Prostate gland (tissue), 2 donors: ENCODE measurements around the gene IMMP2L.

Experiments
- CTCF ChIP-seq, 4 experiments: fragments of 200-600 bp in 2 of 4; fragments of 450-650 bp in 2 of 4; sonication (generic) in 2 of 4; IDR thresholded peaks; 1 replicate in 3 of 4; 2 replicates in 1 of 4; pipeline ENCODE4 v1.5.1; 2016 to 2019; ENCODE audit warnings: antibody characterized with exemption in 4 of 4, mild to moderate bottlenecking in 2 of 4, moderate library complexity in 2 of 4
- POLR2A ChIP-seq: fragments of 450-650 bp; IDR thresholded peaks from one replicate; pipeline ENCODE4 v1.6.1; 2016; ENCODE audit warnings: antibody characterized with exemption, mild to moderate bottlenecking
- POLR2AphosphoS5 ChIP-seq: sonication (generic); formaldehyde crosslinking; IDR thresholded peaks from one replicate; pipeline ENCODE4 v1.6.1; 2017; ENCODE audit warnings: antibody characterized with exemption

- TF ChIP-seq CTCF (IDR thresholded peaks at IDR 0.05): no peak
- no peak for TF ChIP-seq POLR2A
- no peak for TF ChIP-seq POLR2AphosphoS5
These were observed 799.6 kb downstream of the IMMP2L start for GRCh38 chr7:110762546-110763225.
